Measurements from ENCODE around the gene GTPBP3. TPM values are rescaled to one million over a fixed set of nuclear protein-coding genes. Genes with fewer than 3 reads are reported as not detected.
"Not testable (repeated sequence)": the region's sequence is repeated elsewhere in the genome, so short reads cannot be mapped to it uniquely, and the experiment has no call there.

The GTPBP3 gene
- total RNA-seq: 16.5 and 48.4 TPM in 2 replicates

DNA sequence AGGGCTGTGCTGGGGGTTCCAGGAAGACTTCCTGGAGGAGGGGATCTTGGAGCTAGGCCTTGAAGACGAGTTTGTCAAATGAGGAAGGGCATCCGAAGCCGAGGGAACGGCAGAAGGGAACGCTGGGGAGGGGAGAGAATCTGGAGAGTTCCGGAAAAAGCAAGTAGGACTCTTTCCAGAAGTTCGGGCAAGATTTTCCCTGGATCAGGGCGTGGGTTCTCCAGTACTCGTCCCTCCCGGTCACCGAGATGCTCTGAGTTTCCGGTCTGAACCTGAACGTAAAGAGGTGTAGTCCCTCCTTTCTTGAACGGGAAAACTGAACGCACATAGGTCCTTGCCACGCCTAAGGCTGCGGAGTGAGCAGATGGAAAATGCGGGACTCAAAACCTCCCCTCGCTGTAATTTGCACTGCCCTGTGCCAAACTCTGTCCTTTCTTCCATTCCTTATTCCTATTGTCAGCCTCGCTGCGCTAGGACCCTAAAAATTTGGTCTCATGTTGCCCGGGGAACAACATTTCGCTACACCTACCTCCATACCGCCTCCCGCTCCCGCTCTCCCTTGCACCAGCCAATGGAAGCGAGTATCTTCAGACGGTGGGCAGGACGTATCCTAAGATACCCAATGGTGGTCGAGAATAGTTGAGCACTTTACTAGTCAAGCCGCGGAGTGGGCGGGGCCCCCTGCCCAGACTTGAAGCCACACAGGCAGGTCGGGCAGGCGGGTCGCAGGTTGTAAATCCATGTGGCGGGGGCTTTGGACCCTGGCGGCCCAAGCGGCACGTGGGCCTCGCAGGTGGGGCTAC, at the start of gene GTPBP3:
TSS of gene GTPBP3 (plus strand) at position 682 of the 803 bp plus-strand sequence. CDS start at position 741, 59 bp downstream.
- peak; percentile 97 for DNase-seq (ENCODE audit: low read depth)
- TF ChIP-seq, protein P1, sequence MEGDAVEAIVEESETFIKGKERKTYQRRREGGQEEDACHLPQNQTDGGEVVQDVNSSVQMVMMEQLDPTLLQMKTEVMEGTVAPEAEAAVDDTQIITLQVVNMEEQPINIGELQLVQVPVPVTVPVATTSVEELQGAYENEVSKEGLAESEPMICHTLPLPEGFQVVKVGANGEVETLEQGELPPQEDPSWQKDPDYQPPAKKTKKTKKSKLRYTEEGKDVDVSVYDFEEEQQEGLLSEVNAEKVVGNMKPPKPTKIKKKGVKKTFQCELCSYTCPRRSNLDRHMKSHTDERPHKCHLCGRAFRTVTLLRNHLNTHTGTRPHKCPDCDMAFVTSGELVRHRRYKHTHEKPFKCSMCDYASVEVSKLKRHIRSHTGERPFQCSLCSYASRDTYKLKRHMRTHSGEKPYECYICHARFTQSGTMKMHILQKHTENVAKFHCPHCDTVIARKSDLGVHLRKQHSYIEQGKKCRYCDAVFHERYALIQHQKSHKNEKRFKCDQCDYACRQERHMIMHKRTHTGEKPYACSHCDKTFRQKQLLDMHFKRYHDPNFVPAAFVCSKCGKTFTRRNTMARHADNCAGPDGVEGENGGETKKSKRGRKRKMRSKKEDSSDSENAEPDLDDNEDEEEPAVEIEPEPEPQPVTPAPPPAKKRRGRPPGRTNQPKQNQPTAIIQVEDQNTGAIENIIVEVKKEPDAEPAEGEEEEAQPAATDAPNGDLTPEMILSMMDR (IDR thresholded peaks at IDR 0.05; ENCODE audit: insufficient read depth, low read length, severe bottlenecking): no peak
- peak within 1 kb of the TSS; percentile 56 for H3K4me3 ChIP-seq (ENCODE audit: low read depth, low read length)
- peaks cover 8% of the 10 kb centered on the region for H3K36me3 ChIP-seq (ENCODE audit: control insufficient read depth, insufficient read depth, low read length)
- peak; percentile 84 for FAIRE-seq
- H3K27me3 ChIP-seq (ENCODE audit: control insufficient read depth, insufficient read depth, low read length): no peaks in the 10 kb centered on the region

DNA sequence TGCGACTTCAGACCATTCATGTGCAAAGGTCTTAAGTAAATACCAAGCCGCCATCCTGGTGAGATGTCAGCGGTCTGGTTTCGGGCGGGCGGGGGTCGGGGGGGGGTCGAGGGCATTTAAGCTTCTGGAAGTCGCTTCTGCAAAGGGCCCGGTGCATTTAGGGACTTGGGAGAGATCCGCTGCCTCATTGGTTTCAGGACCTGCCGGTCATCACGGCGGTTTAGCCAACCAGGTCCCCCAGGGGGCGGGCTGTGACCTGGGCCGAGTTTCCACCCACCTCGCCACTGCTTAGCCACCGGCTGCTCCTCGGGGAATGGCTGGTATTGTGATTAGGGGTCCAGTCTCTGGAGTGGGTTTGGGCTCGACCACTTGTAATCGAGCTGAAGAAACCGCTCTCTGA, 47.9 kb upstream of the GTPBP3 start:
- peaks cover under 1% of the 10 kb centered on the region for H3K36me3 ChIP-seq (ENCODE audit: control insufficient read depth, insufficient read depth, low read length)
- peak; percentile 57 for DNase-seq (ENCODE audit: low read depth)
- no peak overlapping the region for H3K4me3 ChIP-seq (ENCODE audit: low read depth, low read length)
- no peak for FAIRE-seq
- TF ChIP-seq, protein P1 (IDR thresholded peaks at IDR 0.05; ENCODE audit: insufficient read depth, low read length, severe bottlenecking): no peak
- H3K27me3 ChIP-seq (ENCODE audit: control insufficient read depth, insufficient read depth, low read length): no peaks in the 10 kb centered on the region

DNA sequence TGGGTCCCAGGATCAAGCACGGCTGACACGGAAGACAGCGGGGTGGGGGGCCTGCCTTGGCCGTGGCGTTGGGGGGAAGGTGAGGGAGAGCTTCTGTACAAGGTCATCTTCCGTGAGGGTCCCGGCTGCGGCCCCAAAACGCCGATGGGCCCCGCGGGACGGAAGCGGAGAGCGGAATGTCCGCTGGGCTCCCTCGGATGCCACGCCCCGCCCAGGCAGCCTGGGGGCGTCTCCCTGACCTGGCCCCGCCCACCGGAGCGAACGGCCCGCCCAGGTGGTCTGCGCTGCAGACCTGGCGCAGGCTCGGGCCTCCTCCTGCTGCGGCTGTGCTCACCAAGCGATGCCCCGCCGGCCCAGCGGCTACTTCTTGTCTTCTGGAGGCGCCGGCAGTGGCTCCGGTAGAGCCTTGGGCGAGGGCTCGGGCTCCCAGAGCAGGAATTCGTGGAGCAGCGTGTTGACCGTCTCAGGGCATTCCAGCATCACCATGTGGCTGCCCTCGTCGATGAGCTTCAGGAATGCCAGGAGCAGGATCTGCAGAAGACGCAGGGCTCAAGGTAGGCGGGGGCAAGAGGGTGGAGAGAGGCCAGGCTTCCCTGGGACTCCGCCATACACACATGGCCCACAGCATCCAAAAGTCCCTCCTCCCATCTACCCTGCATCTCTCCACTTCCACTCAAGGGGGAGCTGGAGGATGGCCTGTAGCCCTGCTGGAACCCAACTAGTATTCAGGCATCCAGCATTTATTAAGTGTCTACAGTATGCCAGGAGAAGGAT, 44.9 kb upstream of the GTPBP3 start:
- peak; percentile 81 for DNase-seq (ENCODE audit: low read depth)
- TF ChIP-seq, protein P1 (IDR thresholded peaks at IDR 0.05; ENCODE audit: insufficient read depth, low read length, severe bottlenecking): peak; percentile 79
- Histone ChIP-seq H3K27me3 (ENCODE audit: control insufficient read depth, insufficient read depth, low read length) (no peaks in the 10 kb centered on the region), H3K4me3 (ENCODE audit: low read depth, low read length) (peak overlapping the region; percentile 46), H3K36me3 (ENCODE audit: control insufficient read depth, insufficient read depth, low read length) (peaks cover 2% of the 10 kb centered on the region)
- no peak for FAIRE-seq

- Histone ChIP-seq H3K36me3 (ENCODE audit: control insufficient read depth, insufficient read depth, low read length) (peaks cover 2% of the 10 kb centered on the region), H3K27me3 (ENCODE audit: control insufficient read depth, insufficient read depth, low read length) (no peaks in the 10 kb centered on the region), H3K4me3 (ENCODE audit: low read depth, low read length) (no peak overlapping the region)
- TF ChIP-seq, protein P1 (IDR thresholded peaks at IDR 0.05; ENCODE audit: insufficient read depth, low read length, severe bottlenecking): no peak
- FAIRE-seq (no peak), DNase-seq (ENCODE audit: low read depth) (no peak)
These were observed 43.7 kb upstream of the GTPBP3 start for GRCh38 chr19:17293605-17294004.

- Histone ChIP-seq H3K36me3 (ENCODE audit: control insufficient read depth, insufficient read depth, low read length) (peaks cover 2% of the 10 kb centered on the region), H3K27me3 (ENCODE audit: control insufficient read depth, insufficient read depth, low read length) (no peaks in the 10 kb centered on the region), H3K4me3 (ENCODE audit: low read depth, low read length) (no peak overlapping the region)
- DNase-seq (ENCODE audit: low read depth) (no peak), FAIRE-seq (no peak)
- TF ChIP-seq, protein P1 (IDR thresholded peaks at IDR 0.05; ENCODE audit: insufficient read depth, low read length, severe bottlenecking): no peak
These were observed 43.1 kb upstream of the GTPBP3 start for GRCh38 chr19:17294051-17294891.

DNA sequence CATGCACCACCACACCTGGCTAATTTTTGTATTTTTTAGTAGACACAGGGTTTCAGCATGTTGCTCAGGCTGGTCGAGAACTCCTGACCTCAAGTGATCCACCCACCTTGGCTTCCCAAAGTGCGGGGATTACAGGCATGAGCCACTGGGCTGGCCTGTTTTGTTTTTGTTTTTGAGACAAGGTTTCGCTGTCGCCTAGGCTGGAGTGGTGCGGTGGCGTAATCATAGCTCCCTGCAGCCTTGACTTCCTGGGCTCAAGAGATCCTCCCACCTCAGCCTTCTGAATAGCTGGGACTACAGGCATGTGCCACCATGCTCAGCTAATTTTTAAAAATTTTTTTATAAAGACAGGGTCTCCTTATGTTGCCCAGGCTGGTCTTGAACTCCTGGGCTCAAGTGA, 41.8 kb upstream of the GTPBP3 start:
- FAIRE-seq: not testable (repeated sequence)

More for the DNA sequence above, 41.8 kb upstream of the GTPBP3 start:
- not testable (repeated sequence) for H3K27me3 ChIP-seq (ENCODE audit: control insufficient read depth, insufficient read depth, low read length); DNase-seq (ENCODE audit: low read depth); H3K4me3 ChIP-seq (ENCODE audit: low read depth, low read length); H3K36me3 ChIP-seq (ENCODE audit: control insufficient read depth, insufficient read depth, low read length)

Data from bronchial epithelial cell (primary cell).